Transverse colon (tissue), 4 donors: Measurements from ENCODE around the gene CABP4. TPM values are rescaled to one million over a fixed set of nuclear protein-coding genes. Genes with fewer than 3 reads are reported as not detected.
"Not testable (repeated sequence)": the region's sequence is repeated elsewhere in the genome, so short reads cannot be mapped to it uniquely, and the experiment has no call there.

Source experiments
- DNase-seq: peaks from one replicate; pipeline ENCODE4 v3.0.0-alpha.2; 2019
- H3K27ac ChIP-seq, 4 donors: fragments of 200-600 bp; sonication (generic); 2 replicates each; pipeline ENCODE4 v1.5.1; 2016 to 2018; ENCODE audit warnings: inconsistent platforms in 4 of 4
- H3K27me3 ChIP-seq: fragments of 200-600 bp; sonication (generic); 2 replicates; pipeline ENCODE4 v1.5.1; 2017; ENCODE audit warnings: inconsistent platforms
- H3K36me3 ChIP-seq, 4 donors: fragments of 200-600 bp; sonication (generic); 2 replicates each; pipeline ENCODE4 v1.5.1; 2017 to 2019; ENCODE audit warnings: inconsistent platforms in 4 of 4
- H3K4me1 ChIP-seq, 4 donors: fragments of 200-600 bp; sonication (generic); 2 replicates each; pipeline ENCODE4 v1.5.1; 2017 to 2020; ENCODE audit warnings: inconsistent platforms in 4 of 4
- H3K4me3 ChIP-seq, 4 donors: fragments of 200-600 bp; sonication (generic); 1 replicate in 1 of 4; 2 replicates in 3 of 4; pipeline versions ENCODE4 v1.5.1 to v1.6.1; 2017 to 2019; ENCODE audit warnings: inconsistent platforms in 4 of 4
- H3K9me3 ChIP-seq, 2 donors: fragments of 200-600 bp; sonication (generic); 2 replicates each; pipeline ENCODE4 v1.5.1; 2017 to 2019; ENCODE audit warnings: inconsistent platforms in 2 of 2
- CTCF ChIP-seq, 5 experiments: fragments of 200-600 bp in 3 of 5; fragments of 450-650 bp in 2 of 5; sonication (generic) in 3 of 5; IDR thresholded peaks; 1 replicate in 2 of 5; 2 replicates in 3 of 5; pipeline ENCODE4 v1.5.1; 2016 to 2017; ENCODE audit warnings: antibody characterized with exemption in 5 of 5, inconsistent platforms in 3 of 5, mild to moderate bottlenecking in 2 of 5, moderate library complexity in 1 of 5
- EP300 ChIP-seq: sonication (generic); formaldehyde crosslinking; IDR thresholded peaks from one replicate; pipeline ENCODE4 v1.6.1; 2017; ENCODE audit warnings: antibody characterized with exemption, low read depth
- POLR2A ChIP-seq: fragments of 450-650 bp; IDR thresholded peaks from one replicate; pipeline ENCODE4 v1.6.1; 2016; ENCODE audit warnings: antibody characterized with exemption, mild to moderate bottlenecking, moderate library complexity
- POLR2AphosphoS5 ChIP-seq, 3 donors: sonication (generic); formaldehyde crosslinking; IDR thresholded peaks; one replicate each; pipeline ENCODE4 v1.6.1; 2016; ENCODE audit warnings: antibody characterized with exemption in 3 of 3
- WGBS, 2 donors: methylation state at CpG; one replicate each; pipeline ENCODE4 v1.1.5; 2018; ENCODE audit warnings: low coverage in 1 of 2; 5-methylcytosine and 5-hydroxymethylcytosine counted together
- in situ Hi-C, 4 donors: fragments of 200-750 bp; cut with MboI; loops; one replicate each; pipeline versions ENCODE4 v1.15.0 to v1.15.1; 2017; ENCODE audit warnings: low sequenced_read_pairs in 3 of 4, low pct_ligation_motif_present in 1 of 4, low pct_unique_long_range_greater_than_20kb in 1 of 4
- intact Hi-C: fragments of 100-400 bp; cut with DNase I; formaldehyde crosslinking; loops from one replicate; pipeline ENCODE4 v1.15.1; 2023; ENCODE audit warnings: low total_unique reads
- total RNA-seq, 4 donors: library from RNA; depleted of rRNA; stranded (reverse); fragments of >200 nt; gene quantifications; one replicate each; pipeline ENCODE4 v1.1.0, GENCODE V29; 2016

The CABP4 gene
- total RNA-seq, 4 donors from 2014 or later = 1.2 to 2.2 TPM; not detected in 2

GRCh38 chr11:67470337-67471002 is 15.3 kb downstream of the CABP4 start:
- Histone ChIP-seq H3K27me3 (no peaks in the 10 kb centered on the region), H3K4me1 (peaks cover 9 to 27% (median 20%) of the 10 kb centered on the region in 4 donors), H3K36me3 (no peaks in the 10 kb centered on the region), H3K27ac (no peak overlapping the region), H3K4me3 (no peak overlapping the region), H3K9me3 (no peaks in the 10 kb centered on the region)
- TF ChIP-seq POLR2AphosphoS5 (IDR thresholded peaks at IDR 0.05) = no peak
- no peak for TF ChIP-seq EP300
- no peak for TF ChIP-seq CTCF (IDR thresholded peaks at IDR 0.05)
- TF ChIP-seq POLR2A = no peak
- no peak for DNase-seq
- in situ Hi-C loops (no loop called here), intact Hi-C loops (no loop called here)
- WGBS, 2 donors = 72 to 73% methylated on average over 6 to 8 of the region's 8 CpGs

GRCh38 chr11:67472882-67473281 is 17.7 kb downstream of the CABP4 start:
- Histone ChIP-seq H3K4me1 (peaks cover 3 to 12% (median 10%) of the 10 kb centered on the region in 4 donors), H3K4me3 (no peak overlapping the region), H3K27me3 (no peaks in the 10 kb centered on the region), H3K9me3 (no peaks in the 10 kb centered on the region), H3K27ac (no peak overlapping the region), H3K36me3 (no peaks in the 10 kb centered on the region)
- intact Hi-C loops (no loop called here), in situ Hi-C loops (no loop called here)
- no peak for DNase-seq
- WGBS, 2 donors = 75% methylated on average over 6 to 7 of the region's 7 CpGs
- TF ChIP-seq POLR2AphosphoS5 (IDR thresholded peaks at IDR 0.05) (no peak), POLR2A (no peak), CTCF (IDR thresholded peaks at IDR 0.05) (no peak), EP300 (no peak)

GRCh38 chr11:67476692-67477091 is 21.5 kb downstream of the CABP4 start:
- H3K36me3 ChIP-seq, H3K27ac ChIP-seq, DNase-seq, H3K4me3 ChIP-seq, H3K27me3 ChIP-seq, H3K4me1 ChIP-seq, intact Hi-C loops, in situ Hi-C loops, H3K9me3 ChIP-seq: not testable (repeated sequence)
- 77 to 78% methylated on average over 7 to 10 of the region's 10 CpGs for WGBS, 2 donors

GRCh38 chr11:67477344-67478050 is 22.3 kb downstream of the CABP4 start:
- WGBS, 2 donors = 78 to 80% methylated on average over 12 to 15 of the region's 16 CpGs

GRCh38 chr11:67482275-67482826 is 27.2 kb downstream of the CABP4 start:
- Histone ChIP-seq H3K36me3 (no peaks in the 10 kb centered on the region), H3K9me3 (no peaks in the 10 kb centered on the region), H3K27me3 (no peaks in the 10 kb centered on the region), H3K4me3 (peak overlapping the region; percentile 40 to 62 (median 46)), H3K4me1 (peaks cover 15 to 32% (median 25%) of the 10 kb centered on the region in 4 donors), H3K27ac (peak overlapping the region; percentile 82 to 90 (median 90))
- in situ Hi-C loops = loop anchor here in 2 of 4 donors (10.0 kb wide), 1 partner anchor 88 kb away; the partner anchor contains the start of gene RAD9A (in 2 of the 2)
- DNase-seq = no peak
- intact Hi-C loops = loop anchor here (5.0 kb wide), 1 partner anchor 80 kb away; the partner anchor contains the start of genes PPP1CA and TBC1D10C
- TF ChIP-seq POLR2A (no peak), EP300 (no peak), CTCF (IDR thresholded peaks at IDR 0.05) (no peak), POLR2AphosphoS5 (IDR thresholded peaks at IDR 0.05) (no peak)
- WGBS, 2 donors = 22 to 29% methylated on average over 19 of the region's 19 CpGs

More at GRCh38 chr11:67477344-67478050, 22.3 kb downstream of the CABP4 start:
- H3K9me3 ChIP-seq, intact Hi-C loops, H3K4me3 ChIP-seq, in situ Hi-C loops, H3K27ac ChIP-seq, DNase-seq, H3K36me3 ChIP-seq, H3K27me3 ChIP-seq, H3K4me1 ChIP-seq: not testable (repeated sequence)
